Kidney (tissue), 14 donors: Measurements from ENCODE around the gene PLCH2. TPM values are rescaled to one million over a fixed set of nuclear protein-coding genes. Genes with fewer than 3 reads are reported as not detected.

Experiments used
- DNase-seq, 5 donors: peaks; one replicate each; pipeline ENCODE4 v3.0.0-alpha.2; 2013 to 2020
- FAIRE-seq: peaks from 2 replicates; lab custom pipeline; 2012; peaks lifted over from hg19 to GRCh38; lab: Jason Lieb, UNC
- H3K27ac ChIP-seq, 2 donors: one replicate each; pipeline ENCODE4 v1.7.0; 2013; ENCODE audit warnings: low read depth in 2 of 2, low read length in 2 of 2, inconsistent platforms in 1 of 2
- H3K27me3 ChIP-seq: one replicate; pipeline ENCODE4 v1.7.1; 2013; ENCODE audit warnings: low read length, inconsistent platforms; ENCODE audit not compliant: control insufficient read depth, insufficient read depth
- H3K36me3 ChIP-seq, 3 donors: one replicate each; pipeline versions ENCODE4 v1.7.0 to v1.7.1; 2013; ENCODE audit warnings: low read length in 3 of 3, control low read depth in 1 of 3, inconsistent platforms in 1 of 3; ENCODE audit not compliant: insufficient read depth in 3 of 3, control insufficient read depth in 2 of 3
- H3K4me1 ChIP-seq, 3 donors: one replicate each; pipeline versions ENCODE4 v1.7.0 to v1.7.1; 2013; ENCODE audit warnings: low read length in 3 of 3, inconsistent platforms in 1 of 3, low read depth in 1 of 3; ENCODE audit not compliant: control insufficient read depth in 2 of 3, insufficient read depth in 2 of 3
- H3K4me3 ChIP-seq, 3 donors: one replicate each; pipeline versions ENCODE4 v1.7.0 to v1.8.1; 2013; ENCODE audit warnings: low read length in 3 of 3, control low read depth in 1 of 3, inconsistent platforms in 1 of 3
- H3K9ac ChIP-seq, 3 donors: one replicate each; pipeline versions ENCODE4 v1.7.0 to v1.7.1; 2013; ENCODE audit warnings: low read length in 3 of 3, control low read depth in 1 of 3, inconsistent platforms in 1 of 3
- H3K9me3 ChIP-seq, 3 donors: one replicate each; pipeline versions ENCODE4 v1.7.0 to v1.7.1; 2013; ENCODE audit warnings: low read length in 3 of 3, control low read depth in 1 of 3, inconsistent platforms in 1 of 3; ENCODE audit not compliant: control insufficient read depth in 2 of 3, insufficient read depth in 1 of 3
- intact Hi-C: fragments of 100-400 bp; cut with DNase I; formaldehyde crosslinking; loops from one replicate; pipeline ENCODE4 v1.11.1; 2022
- polyA plus RNA-seq: library from polyadenylated mRNA; stranded (reverse); fragments of 350-450 nt; fragmentation: Illumina TruSeq; extraction: RNeasy Lipid Tissue Mini Kit (QIAGEN cat#74804); gene quantifications from one replicate; pipeline ENCODE4 v1.2.3, GENCODE V29; 2014; ENCODE audit warnings: low read depth, low replicate concordance; ENCODE audit not compliant: insufficient read depth
- total RNA-seq: library from RNA; stranded (reverse); fragmentation: NEBNext Ultra II Directional; extraction: Animal tissue kit (Norgen Biotek cat#: 25700); gene quantifications from one replicate; pipeline ENCODE4 v1.2.1, GENCODE V29; 2021
- TF ChIP-seq, protein P1 (sequence below): IDR thresholded peaks from 3 replicates; pipeline ENCODE4 v1.5.1; 2012; ENCODE audit warnings: mild to moderate bottlenecking, moderate library complexity, borderline replicate concordance; ENCODE audit not compliant: insufficient read depth; ENCODE audit errors: extremely low read depth
- donor health status: control.
- donor health status: control.
- donor health status: control.
- donor health status: control.
- donor health status: control.
- donor health status: DM: yes; HTN: yes; CAD: no.
- donor health status: Normal renal cell carcinoma (clear cell type).

The PLCH2 gene
- total and polyA plus RNA-seq, 2 donors from 2014 or later, result 7.4 to 8.7 TPM

DNA sequence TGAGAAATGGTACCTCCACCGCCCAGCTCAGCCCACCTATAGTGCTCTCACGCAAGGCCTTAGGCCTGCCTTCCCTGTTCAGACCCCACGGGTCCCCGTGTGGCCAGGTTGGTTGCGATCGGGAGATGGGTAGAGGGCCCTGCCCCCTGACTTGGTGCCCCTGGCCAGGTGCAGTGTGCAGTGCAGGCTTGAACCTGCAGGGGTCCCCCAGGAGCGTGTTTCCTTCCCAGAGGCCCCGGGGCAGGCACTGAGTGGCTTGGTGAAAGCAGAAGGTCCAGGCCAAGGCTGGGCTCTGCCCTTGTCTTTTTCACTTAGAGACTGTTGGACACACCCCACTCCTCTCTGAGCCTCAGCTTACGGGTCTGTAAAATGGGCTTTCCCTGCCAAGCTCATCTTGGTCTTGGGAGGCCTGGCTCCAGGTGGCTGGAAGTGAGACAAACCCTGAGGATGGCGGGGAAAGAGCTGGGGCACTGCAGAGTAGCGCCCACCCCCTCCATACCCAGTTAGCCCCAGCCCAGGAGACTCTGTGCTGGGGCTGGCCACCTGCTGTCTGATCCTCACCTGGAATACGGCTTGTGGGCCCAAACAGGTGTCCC is 63.3 kb downstream of the PLCH2 start:
- Histone ChIP-seq H3K27ac (no peak overlapping the region), H3K4me3 (no peak overlapping the region), H3K9me3 (no peaks in the 10 kb centered on the region), H3K36me3 (no peaks in the 10 kb centered on the region), H3K4me1 (peaks cover 0 to 5% (median 0%) of the 10 kb centered on the region in 3 donors), H3K9ac (no peak overlapping the region), H3K27me3 (no peaks in the 10 kb centered on the region)
- TF ChIP-seq, protein P1, sequence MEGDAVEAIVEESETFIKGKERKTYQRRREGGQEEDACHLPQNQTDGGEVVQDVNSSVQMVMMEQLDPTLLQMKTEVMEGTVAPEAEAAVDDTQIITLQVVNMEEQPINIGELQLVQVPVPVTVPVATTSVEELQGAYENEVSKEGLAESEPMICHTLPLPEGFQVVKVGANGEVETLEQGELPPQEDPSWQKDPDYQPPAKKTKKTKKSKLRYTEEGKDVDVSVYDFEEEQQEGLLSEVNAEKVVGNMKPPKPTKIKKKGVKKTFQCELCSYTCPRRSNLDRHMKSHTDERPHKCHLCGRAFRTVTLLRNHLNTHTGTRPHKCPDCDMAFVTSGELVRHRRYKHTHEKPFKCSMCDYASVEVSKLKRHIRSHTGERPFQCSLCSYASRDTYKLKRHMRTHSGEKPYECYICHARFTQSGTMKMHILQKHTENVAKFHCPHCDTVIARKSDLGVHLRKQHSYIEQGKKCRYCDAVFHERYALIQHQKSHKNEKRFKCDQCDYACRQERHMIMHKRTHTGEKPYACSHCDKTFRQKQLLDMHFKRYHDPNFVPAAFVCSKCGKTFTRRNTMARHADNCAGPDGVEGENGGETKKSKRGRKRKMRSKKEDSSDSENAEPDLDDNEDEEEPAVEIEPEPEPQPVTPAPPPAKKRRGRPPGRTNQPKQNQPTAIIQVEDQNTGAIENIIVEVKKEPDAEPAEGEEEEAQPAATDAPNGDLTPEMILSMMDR, result no peak
- no peak for DNase-seq
- intact Hi-C loops, result no loop called here
- FAIRE-seq, result no peak

DNA sequence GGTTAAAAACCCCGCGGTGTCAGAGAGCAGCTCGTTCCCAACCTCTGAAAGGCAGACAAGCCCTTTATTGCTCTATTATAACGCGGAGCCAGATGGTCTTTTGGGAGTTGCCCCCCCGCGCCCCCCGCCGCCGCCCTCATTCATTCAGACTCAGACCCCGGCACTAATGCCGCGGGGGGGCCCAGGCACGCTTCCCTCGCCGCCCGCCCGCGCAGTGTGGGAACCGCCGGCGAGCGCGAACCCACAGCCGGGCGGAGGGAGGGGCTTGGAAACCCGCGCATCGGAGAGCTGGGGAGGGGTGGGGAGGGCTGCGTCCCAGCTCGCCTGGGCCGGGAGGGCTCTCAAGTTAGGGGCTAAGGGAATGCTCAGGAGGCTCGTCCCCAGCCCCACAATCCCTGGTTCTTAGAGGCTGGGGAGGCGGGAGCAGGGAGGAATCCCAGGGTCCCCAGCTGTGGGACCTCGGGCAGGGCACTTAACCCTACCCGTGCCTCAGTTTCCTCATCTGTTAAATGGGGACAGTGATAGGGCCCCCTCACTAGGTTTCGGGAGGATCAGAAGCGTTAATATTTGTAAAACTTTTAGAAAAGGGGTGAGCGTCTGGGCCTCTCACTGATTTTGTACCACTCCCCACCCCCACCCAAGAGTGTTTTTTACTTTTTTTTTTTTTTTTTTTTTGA is 64.9 kb downstream of the PLCH2 start:
- no peak for FAIRE-seq
- no peaks in the 10 kb centered on the region for H3K27me3 ChIP-seq
- intact Hi-C loops, result loop anchor here (10.0 kb wide), 1 partner anchor 126 kb away; the partner anchor contains the start of gene PEX10

DNA sequence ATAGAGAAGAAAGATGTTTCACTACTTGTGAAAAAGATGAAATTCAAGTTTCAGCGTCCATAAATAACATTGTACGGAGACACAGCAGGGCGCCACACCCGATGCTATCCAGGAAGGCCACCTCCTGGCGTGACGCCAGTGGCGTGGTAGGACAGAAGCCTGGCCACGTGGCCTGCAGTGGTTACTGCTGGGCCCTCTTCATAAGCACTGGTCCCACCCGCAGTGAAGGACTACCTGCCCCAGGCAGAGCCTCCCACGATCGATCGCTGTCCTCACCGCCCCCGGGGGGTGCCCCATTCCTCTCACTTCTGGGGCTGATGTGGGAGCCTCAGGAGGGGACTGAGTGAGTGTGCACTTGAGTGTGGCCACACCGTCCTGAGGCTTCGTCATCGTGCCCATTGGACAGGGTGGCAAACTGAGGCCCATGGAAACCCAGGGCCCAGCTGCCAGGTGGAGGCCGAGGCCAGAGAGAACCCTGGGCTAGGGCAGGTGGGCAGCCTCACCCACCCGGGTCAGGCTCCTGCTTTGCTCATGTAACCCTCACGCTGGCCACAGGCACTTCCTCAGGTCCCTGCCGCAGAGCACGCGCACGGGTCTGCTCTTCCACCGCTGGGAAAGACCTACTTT is 65.6 kb downstream of the PLCH2 start:
- Histone ChIP-seq H3K27ac (no peak overlapping the region), H3K9me3 (no peaks in the 10 kb centered on the region), H3K4me1 (peaks cover 0 to 17% (median 0%) of the 10 kb centered on the region in 3 donors), H3K4me3 (no peak overlapping the region), H3K36me3 (no peaks in the 10 kb centered on the region), H3K9ac (no peak overlapping the region), H3K27me3 (no peaks in the 10 kb centered on the region)
- DNase-seq (no peak), FAIRE-seq (no peak)
- intact Hi-C loops, result loop anchor here (10.0 kb wide), 1 partner anchor 127 kb away; the partner anchor contains the start of gene PEX10
- TF ChIP-seq, protein P1, result no peak

More for the DNA sequence above, 64.9 kb downstream of the PLCH2 start:
- TF ChIP-seq, protein P1, result no peak
- H3K36me3 ChIP-seq, result no peaks in the 10 kb centered on the region
- DNase-seq, result no peak
- H3K27ac ChIP-seq, result no peak overlapping the region
- no peak overlapping the region for H3K9ac ChIP-seq
- H3K9me3 ChIP-seq, result no peaks in the 10 kb centered on the region
- H3K4me3 ChIP-seq, result no peak overlapping the region
- H3K4me1 ChIP-seq, result peaks cover 0 to 17% (median 0%) of the 10 kb centered on the region in 3 donors
